Right atrium auricular region (tissue), 2 donors: ENCODE results near the gene PIGT. TPM values are rescaled to one million over a fixed set of nuclear protein-coding genes. Genes with fewer than 3 reads are reported as not detected.

Source experiments
- DNase-seq: peaks from one replicate; pipeline ENCODE4 v3.0.0-alpha.2; 2019; ENCODE audit warnings: low spot score
- H3K27ac ChIP-seq, 2 donors: fragments of 200-600 bp; sonication (generic); 1 replicate in 1 of 2; 2 replicates in 1 of 2; pipeline ENCODE4 v1.5.1; 2016 to 2019
- H3K27me3 ChIP-seq, 2 donors: fragments of 200-600 bp; sonication (generic); one replicate each; pipeline versions ENCODE4 v1.5.1 to v1.6.0; 2017 to 2019
- H3K36me3 ChIP-seq: fragments of 200-600 bp; sonication (generic); one replicate; pipeline ENCODE4 v1.5.1; 2016
- H3K4me1 ChIP-seq, 2 donors: fragments of 200-600 bp; sonication (generic); one replicate each; pipeline versions ENCODE4 v1.5.1 to v1.6.0; 2017 to 2019
- H3K4me3 ChIP-seq, 2 donors: fragments of 200-600 bp; sonication (generic); 1 replicate in 1 of 2; 2 replicates in 1 of 2; pipeline ENCODE4 v1.5.1; 2017 to 2019; ENCODE audit warnings: mild to moderate bottlenecking in 1 of 2, moderate library complexity in 1 of 2
- H3K9me3 ChIP-seq, 2 donors: fragments of 200-600 bp; sonication (generic); one replicate each; pipeline ENCODE4 v1.5.1; 2019
- total RNA-seq, 2 donors: library from RNA; depleted of rRNA; stranded (reverse); fragments of >200 nt; gene quantifications; one replicate each; pipeline ENCODE4 v1.1.0, GENCODE V29; 2016
- TF ChIP-seq, protein P1 (sequence below), 2 donors: fragments of 200-600 bp; sonication (generic); IDR thresholded peaks; one replicate each; pipeline ENCODE4 v1.5.1; 2019; ENCODE audit warnings: antibody characterized with exemption in 2 of 2

The PIGT gene
- total RNA-seq, 2 donors from 2014 or later: 140 to 168 TPM

- Histone ChIP-seq H3K27ac (no peak overlapping the region), H3K4me3 (no peak overlapping the region), H3K4me1 (peaks cover 0 to 4% of the 10 kb centered on the region in 2 donors), H3K9me3 (no peaks in the 10 kb centered on the region), H3K27me3 (no peaks in the 10 kb centered on the region), H3K36me3 (peaks cover 53% of the 10 kb centered on the region)
- TF ChIP-seq, protein P1, sequence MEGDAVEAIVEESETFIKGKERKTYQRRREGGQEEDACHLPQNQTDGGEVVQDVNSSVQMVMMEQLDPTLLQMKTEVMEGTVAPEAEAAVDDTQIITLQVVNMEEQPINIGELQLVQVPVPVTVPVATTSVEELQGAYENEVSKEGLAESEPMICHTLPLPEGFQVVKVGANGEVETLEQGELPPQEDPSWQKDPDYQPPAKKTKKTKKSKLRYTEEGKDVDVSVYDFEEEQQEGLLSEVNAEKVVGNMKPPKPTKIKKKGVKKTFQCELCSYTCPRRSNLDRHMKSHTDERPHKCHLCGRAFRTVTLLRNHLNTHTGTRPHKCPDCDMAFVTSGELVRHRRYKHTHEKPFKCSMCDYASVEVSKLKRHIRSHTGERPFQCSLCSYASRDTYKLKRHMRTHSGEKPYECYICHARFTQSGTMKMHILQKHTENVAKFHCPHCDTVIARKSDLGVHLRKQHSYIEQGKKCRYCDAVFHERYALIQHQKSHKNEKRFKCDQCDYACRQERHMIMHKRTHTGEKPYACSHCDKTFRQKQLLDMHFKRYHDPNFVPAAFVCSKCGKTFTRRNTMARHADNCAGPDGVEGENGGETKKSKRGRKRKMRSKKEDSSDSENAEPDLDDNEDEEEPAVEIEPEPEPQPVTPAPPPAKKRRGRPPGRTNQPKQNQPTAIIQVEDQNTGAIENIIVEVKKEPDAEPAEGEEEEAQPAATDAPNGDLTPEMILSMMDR (IDR thresholded peaks at IDR 0.05): no peak
- DNase-seq: no peak
Measured at GRCh38 chr20:45425561-45425960, 9.6 kb downstream of the PIGT start.

DNA sequence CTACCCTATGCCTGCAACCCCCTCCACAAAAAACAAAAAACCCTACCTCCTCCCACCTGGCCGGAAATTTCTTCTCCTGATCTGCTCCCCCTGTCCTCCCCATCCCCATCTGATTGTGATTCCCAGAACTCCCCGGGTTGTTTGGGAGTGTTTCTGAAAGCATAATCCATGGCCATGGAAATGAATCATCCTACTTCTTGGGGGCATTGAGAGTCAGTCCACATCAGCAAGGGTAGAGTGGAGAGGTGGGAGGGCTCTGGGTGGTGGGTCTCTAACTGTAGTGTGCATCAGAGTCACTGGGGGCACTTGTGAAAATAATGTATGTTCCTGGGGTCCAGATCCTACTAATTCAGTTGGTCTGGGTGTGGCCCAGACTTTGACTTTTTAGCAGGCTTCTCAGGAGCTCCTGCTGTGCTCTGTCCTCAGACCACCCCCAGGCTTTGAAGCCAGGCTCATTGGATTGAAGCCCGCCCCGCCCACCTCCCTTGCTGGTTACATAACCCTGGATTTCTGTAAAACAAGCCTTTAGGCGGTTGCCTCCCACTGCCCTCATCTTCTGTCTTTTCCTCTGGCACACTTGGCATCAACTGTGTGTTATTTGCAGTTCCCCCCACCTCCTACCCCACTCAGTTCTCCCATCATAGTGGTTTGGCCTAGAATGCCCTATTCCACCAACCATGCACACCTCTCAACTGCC lies 10.5 kb downstream of the PIGT start:
- no peak for DNase-seq
- Histone ChIP-seq H3K4me1 (peaks cover 0 to 4% of the 10 kb centered on the region in 2 donors), H3K27me3 (no peaks in the 10 kb centered on the region), H3K27ac (peak overlapping the region in 1 of 2 donors; percentile 10), H3K9me3 (no peaks in the 10 kb centered on the region), H3K4me3 (no peak overlapping the region), H3K36me3 (peaks cover 44% of the 10 kb centered on the region)
- TF ChIP-seq, protein P1 (IDR thresholded peaks at IDR 0.05): no peak

DNA sequence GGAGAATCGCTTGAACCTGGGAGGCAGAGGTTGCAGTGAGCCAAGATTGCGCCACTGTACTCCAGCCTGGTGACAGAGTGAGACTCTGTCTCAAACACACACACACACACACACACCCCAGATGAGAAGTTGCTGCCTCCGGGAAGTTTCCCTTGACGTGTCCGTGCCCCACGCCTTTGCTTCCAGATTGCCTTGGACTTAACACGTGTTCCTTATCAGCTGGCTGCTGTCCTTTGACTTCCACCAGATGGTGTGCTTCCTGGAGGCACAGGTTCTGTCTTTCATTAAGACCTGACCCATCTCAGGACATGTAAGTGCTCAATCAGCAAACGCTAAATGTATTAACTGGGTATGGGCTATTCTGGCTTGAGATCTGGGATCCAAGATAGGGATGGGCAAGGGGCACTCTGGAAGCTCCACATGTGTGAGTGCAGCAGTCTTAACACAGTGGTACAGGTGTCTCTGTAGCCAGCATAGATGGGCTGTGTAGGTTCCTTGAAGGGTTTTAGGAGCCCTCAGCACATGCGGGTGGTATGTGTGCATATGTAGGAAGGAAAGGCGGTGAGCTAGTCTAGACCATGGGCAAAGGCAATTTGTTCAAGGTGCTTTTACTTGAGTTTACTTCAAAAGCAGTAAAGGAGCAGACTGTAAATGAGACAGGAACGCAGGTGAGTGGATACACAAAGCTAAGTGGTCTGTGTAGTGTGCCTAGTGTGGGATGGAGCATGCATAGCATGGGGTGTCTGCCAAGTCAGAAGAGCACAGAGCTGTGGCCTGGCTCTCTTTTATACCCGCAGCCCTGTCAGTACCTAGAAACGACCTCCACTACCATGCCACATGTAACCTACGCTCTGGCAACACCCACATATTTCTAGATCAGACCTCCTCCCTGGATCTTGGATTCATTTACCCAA lies 11.6 kb downstream of the PIGT start:
- Histone ChIP-seq H3K27me3 (no peaks in the 10 kb centered on the region), H3K4me3 (no peak overlapping the region), H3K4me1 (peaks cover 0 to 4% of the 10 kb centered on the region in 2 donors), H3K27ac (peak overlapping the region in 1 of 2 donors; percentile 10), H3K36me3 (peaks cover 34% of the 10 kb centered on the region), H3K9me3 (no peaks in the 10 kb centered on the region)
- DNase-seq: no peak
- TF ChIP-seq, protein P1 (IDR thresholded peaks at IDR 0.05): no peak

DNA sequence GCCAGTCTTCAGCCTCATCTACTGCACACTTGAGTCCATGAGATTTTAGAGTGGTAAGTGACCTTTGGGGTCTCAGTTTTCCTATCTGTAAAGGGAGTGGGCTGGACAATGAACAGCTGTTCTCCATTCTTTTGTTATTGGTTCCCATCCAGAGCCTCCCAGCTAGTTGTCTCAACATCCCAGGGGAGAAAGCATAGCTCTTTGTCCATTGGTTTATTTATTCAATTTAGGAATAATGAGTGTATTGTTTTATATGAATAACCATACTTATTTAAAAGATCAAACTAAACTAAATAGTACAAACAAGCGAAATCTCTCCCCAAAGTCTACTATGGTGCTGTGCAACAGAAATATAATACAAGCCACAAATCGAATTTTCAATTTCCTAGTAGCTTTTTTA lies 13.7 kb downstream of the PIGT start:
- Histone ChIP-seq H3K4me3 (no peak overlapping the region), H3K9me3 (no peaks in the 10 kb centered on the region), H3K4me1 (peaks cover 0 to 4% of the 10 kb centered on the region in 2 donors), H3K27ac (no peak overlapping the region), H3K27me3 (no peaks in the 10 kb centered on the region), H3K36me3 (peaks cover 14% of the 10 kb centered on the region)
- DNase-seq: no peak
- TF ChIP-seq, protein P1 (IDR thresholded peaks at IDR 0.05): no peak

DNA sequence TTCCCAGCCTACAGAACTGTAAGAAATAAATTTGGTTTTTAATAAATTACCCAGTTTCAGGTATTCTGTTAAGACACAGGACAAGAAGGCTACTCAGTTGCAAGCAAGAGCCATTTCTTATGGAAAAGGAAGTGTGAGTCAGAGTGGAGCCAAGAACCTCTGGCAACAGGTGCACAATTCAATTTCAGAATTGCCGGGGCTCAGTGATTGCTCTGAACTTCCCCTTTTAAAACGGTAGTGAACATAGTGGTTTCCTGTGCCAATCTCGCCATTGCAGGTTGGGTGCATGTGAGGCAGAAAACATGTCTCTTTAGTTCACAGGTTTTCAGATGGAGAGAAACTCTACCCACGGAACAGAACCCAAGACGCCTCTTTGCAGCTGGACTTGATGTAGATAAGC lies 16.4 kb downstream of the PIGT start:
- H3K9me3 ChIP-seq: no peaks in the 10 kb centered on the region
- H3K4me3 ChIP-seq: no peak overlapping the region
- no peak for DNase-seq
- no peaks in the 10 kb centered on the region for H3K36me3 ChIP-seq
- no peaks in the 10 kb centered on the region for H3K27me3 ChIP-seq
- peaks cover 0 to 2% of the 10 kb centered on the region in 2 donors for H3K4me1 ChIP-seq
- TF ChIP-seq, protein P1 (IDR thresholded peaks at IDR 0.05): no peak
- H3K27ac ChIP-seq: no peak overlapping the region
